Fibroblast of lung (primary cell): Measurements from ENCODE around the gene ATP2B3. TPM values are rescaled to one million over a fixed set of nuclear protein-coding genes. Genes with fewer than 3 reads are reported as not detected.

Source experiments
- DNase-seq, 2 donors: peaks; one replicate each; pipeline versions ENCODE4 v3.0.0 to v3.0.0-alpha.2; 2010; ENCODE audit warnings: low read depth in 2 of 2
- H2AFZ ChIP-seq: 2 replicates; pipeline ENCODE4 v1.5.1; 2012; ENCODE audit warnings: low read length, control low read depth, inconsistent platforms
- H3K27ac ChIP-seq: 2 replicates; pipeline ENCODE4 v1.5.1; 2011; ENCODE audit warnings: low read length, control low read depth; ENCODE audit not compliant: insufficient read depth
- H3K27me3 ChIP-seq: 2 replicates; pipeline ENCODE4 v1.5.1; 2011; ENCODE audit warnings: mild to moderate bottlenecking, low read length; ENCODE audit not compliant: control insufficient read depth, insufficient read depth
- H3K36me3 ChIP-seq: 2 replicates; pipeline ENCODE4 v1.5.1; 2011; ENCODE audit warnings: low read length; ENCODE audit not compliant: control insufficient read depth, insufficient read depth
- H3K4me1 ChIP-seq: 2 replicates; pipeline ENCODE4 v1.5.1; 2011; ENCODE audit warnings: low read length; ENCODE audit not compliant: control insufficient read depth, insufficient read depth; ENCODE audit errors: extremely low read depth
- H3K4me2 ChIP-seq: 2 replicates; pipeline ENCODE4 v1.5.1; 2011; ENCODE audit warnings: low read length, control low read depth; ENCODE audit not compliant: insufficient read depth; ENCODE audit errors: extremely low read depth
- H3K4me3 ChIP-seq, 4 experiments: fragments of 200-600 bp in 1 of 4; sonication (generic) in 1 of 4; replicated peaks in 1 of 4; 2 replicates each; pipeline ENCODE4 v1.5.1; 2011 to 2016; ENCODE audit warnings: low read length in 4 of 4, low read depth in 3 of 4, mild to moderate bottlenecking in 3 of 4, control low read depth in 2 of 4, inconsistent platforms in 1 of 4, mixed read lengths in 1 of 4; ENCODE audit not compliant: insufficient read depth in 1 of 4; ENCODE audit errors: control extremely low read depth in 1 of 4
- H3K79me2 ChIP-seq: 2 replicates; pipeline ENCODE4 v1.5.1; 2012; ENCODE audit warnings: mild to moderate bottlenecking, low read length, inconsistent platforms; ENCODE audit not compliant: control insufficient read depth, insufficient read depth
- H3K9ac ChIP-seq: 2 replicates; pipeline ENCODE4 v1.5.1; 2011; ENCODE audit warnings: mild to moderate bottlenecking, low read length, control low read depth; ENCODE audit not compliant: insufficient read depth
- H3K9me3 ChIP-seq: 2 replicates; pipeline ENCODE4 v1.5.1; 2012; ENCODE audit warnings: low read depth, low read length; ENCODE audit not compliant: control insufficient read depth, insufficient read depth
- H4K20me1 ChIP-seq: 2 replicates; pipeline ENCODE4 v1.5.1; 2011; ENCODE audit warnings: low read length; ENCODE audit not compliant: control insufficient read depth, insufficient read depth; ENCODE audit errors: extremely low read depth
- CTCF ChIP-seq, 2 donors: IDR thresholded peaks in 1 of 2; conservative IDR thresholded peaks in 1 of 2; 1 replicate in 1 of 2; 2 replicates in 1 of 2; pipeline ENCODE4 v1.5.1; 2011 to 2012; ENCODE audit warnings: low read length in 2 of 2, control low read depth in 1 of 2, inconsistent platforms in 1 of 2, low read depth in 1 of 2, mild to moderate bottlenecking in 1 of 2
- EZH2 ChIP-seq: IDR thresholded peaks from 2 replicates; pipeline ENCODE4 v1.5.1; 2012; ENCODE audit warnings: low read length, control low read depth, mild to moderate bottlenecking; ENCODE audit errors: missing control alignments
- polyA plus RNA-seq, 2 donors: library from polyadenylated mRNA; depleted of rRNA in 1 of 2; stranded (reverse) in 1 of 2; unstranded in 1 of 2; fragments of >200 nt; gene quantifications; 2 replicates each; pipeline ENCODE4 v1.2.1, GENCODE V29; 2011 to 2012; ENCODE audit warnings: missing spikeins in 1 of 2
- total RNA-seq: library from RNA; depleted of rRNA; stranded (reverse); fragments of >200 nt; gene quantifications from 2 replicates; pipeline ENCODE4 v1.2.1, GENCODE V29; 2014

Gene ATP2B3
- total and polyA plus RNA-seq, 2 donors (not counting 1 experiment from before 2014, with no cell fraction given) = not detected

- no peak for DNase-seq
- H2AFZ ChIP-seq = no peak overlapping the region
- no peaks in the 10 kb centered on the region for H3K4me1 ChIP-seq
- H4K20me1 ChIP-seq = no peaks in the 10 kb centered on the region
- H3K9ac ChIP-seq = no peak overlapping the region
- TF ChIP-seq EZH2 (no peak), CTCF (conservative IDR thresholded peaks at IDR 0.05 in 1 of 2, IDR thresholded peaks at IDR 0.05 in 1 of 2; ENCODE audit: low read depth in 1 of 2, low read length in 2 of 2) (no peak)
- no peaks in the 10 kb centered on the region for H3K79me2 ChIP-seq
- H3K4me2 ChIP-seq = no peak overlapping the region
- H3K9me3 ChIP-seq = no peaks in the 10 kb centered on the region
- H3K27ac ChIP-seq = no peak overlapping the region
- no peak overlapping the region for H3K4me3 ChIP-seq
- no peaks in the 10 kb centered on the region for H3K27me3 ChIP-seq
- no peaks in the 10 kb centered on the region for H3K36me3 ChIP-seq
Measured at GRCh38 chrX:153537080-153537479, 19.6 kb downstream of the ATP2B3 start.

- Histone ChIP-seq H3K27ac (no peak overlapping the region), H3K27me3 (no peaks in the 10 kb centered on the region), H3K4me1 (no peaks in the 10 kb centered on the region), H3K9ac (no peak overlapping the region), H3K9me3 (no peaks in the 10 kb centered on the region), H4K20me1 (no peaks in the 10 kb centered on the region), H3K79me2 (no peaks in the 10 kb centered on the region), H3K4me2 (no peak overlapping the region), H3K36me3 (no peaks in the 10 kb centered on the region), H3K4me3 (no peak overlapping the region), H2AFZ (no peak overlapping the region)
- no peak for TF ChIP-seq CTCF (conservative IDR thresholded peaks at IDR 0.05 in 1 of 2, IDR thresholded peaks at IDR 0.05 in 1 of 2; ENCODE audit: low read depth in 1 of 2, low read length in 2 of 2)
- TF ChIP-seq EZH2 = no peak
- no peak for DNase-seq
Measured at GRCh38 chrX:153537526-153538295, 20.3 kb downstream of the ATP2B3 start.

DNA sequence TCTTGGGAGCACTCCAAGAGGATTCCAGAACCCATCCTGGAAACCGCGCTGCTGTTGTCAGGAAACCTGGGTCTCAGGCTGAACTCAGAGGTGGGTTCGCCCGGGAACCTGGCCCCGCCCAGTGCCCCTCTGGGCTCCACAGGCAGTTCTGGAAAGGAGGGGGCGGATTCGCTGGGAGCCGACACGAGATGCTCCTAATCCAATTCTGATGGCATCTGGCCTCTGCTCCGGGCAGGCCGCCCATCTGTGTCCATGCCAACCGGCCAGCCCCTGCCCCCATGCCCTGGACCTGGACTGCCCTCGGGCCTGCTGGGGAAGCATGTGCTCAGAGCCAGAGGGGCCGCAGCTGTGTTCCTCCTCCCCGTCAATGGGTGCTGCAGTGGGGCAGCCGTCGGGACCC, 21.0 kb downstream of the ATP2B3 start:
- DNase-seq = no peak
- TF ChIP-seq CTCF (conservative IDR thresholded peaks at IDR 0.05 in 1 of 2, IDR thresholded peaks at IDR 0.05 in 1 of 2; ENCODE audit: low read depth in 1 of 2, low read length in 2 of 2) = no peak

More for the DNA sequence above, 21.0 kb downstream of the ATP2B3 start:
- H3K4me2 ChIP-seq = no peak overlapping the region
- H3K79me2 ChIP-seq = no peaks in the 10 kb centered on the region
- no peak overlapping the region for H3K27ac ChIP-seq
- H2AFZ ChIP-seq = no peak overlapping the region
- H4K20me1 ChIP-seq = no peaks in the 10 kb centered on the region
- no peaks in the 10 kb centered on the region for H3K9me3 ChIP-seq
- H3K4me3 ChIP-seq = no peak overlapping the region
- H3K9ac ChIP-seq = no peak overlapping the region
- no peaks in the 10 kb centered on the region for H3K4me1 ChIP-seq
- H3K36me3 ChIP-seq = no peaks in the 10 kb centered on the region
- H3K27me3 ChIP-seq = no peaks in the 10 kb centered on the region
